GM19240 (cell line): ENCODE results near the gene TDRD9.

Experiments
- DNase-seq: peaks from one replicate; pipeline ENCODE4 v3.0.0; 2011; ENCODE audit warnings: low spot score; ENCODE audit not compliant: insufficient read length

The TDRD9 gene

DNA sequence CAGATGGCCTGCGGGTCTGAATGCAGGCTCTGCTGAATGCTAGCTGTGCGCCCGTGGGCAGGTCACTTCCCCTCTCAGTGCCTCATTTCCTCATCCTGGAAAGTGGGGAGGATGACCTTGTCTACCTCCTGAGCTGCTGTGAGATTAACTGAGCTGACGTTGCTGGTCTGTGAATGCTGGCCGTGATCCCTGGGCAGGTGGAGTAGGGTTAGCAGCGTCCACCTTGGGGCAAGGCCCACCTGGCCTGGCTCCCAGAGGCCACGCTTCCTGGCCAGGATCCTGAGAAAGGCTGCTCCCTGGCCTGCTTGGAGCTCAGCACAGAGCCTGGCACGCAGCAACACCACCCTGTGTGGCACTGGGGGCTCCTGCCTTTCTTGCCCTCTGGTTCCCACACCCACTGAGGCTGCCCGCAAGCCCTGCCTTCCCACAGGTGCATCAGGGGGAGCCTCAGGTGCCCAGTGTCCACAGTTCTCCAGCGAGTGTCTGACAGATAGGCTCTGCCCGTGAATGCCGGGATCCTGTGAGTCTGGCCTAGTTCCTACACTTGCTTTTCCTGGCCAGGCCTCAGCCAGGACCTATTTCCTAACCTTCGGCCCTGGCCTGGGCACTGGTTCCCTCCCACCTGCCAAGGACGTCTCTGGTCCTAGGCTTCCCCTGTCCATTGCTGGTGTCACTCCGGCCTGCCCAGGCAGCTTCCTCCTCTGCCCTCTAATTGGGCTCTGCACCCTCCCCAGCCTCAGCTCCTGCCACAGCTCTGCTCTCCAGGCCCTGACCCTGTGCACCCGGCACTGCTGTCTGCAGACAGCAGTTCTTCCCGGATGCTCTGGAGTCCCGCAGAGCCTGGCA lies 37.2 kb upstream of the TDRD9 start:
- no peak for DNase-seq

DNA sequence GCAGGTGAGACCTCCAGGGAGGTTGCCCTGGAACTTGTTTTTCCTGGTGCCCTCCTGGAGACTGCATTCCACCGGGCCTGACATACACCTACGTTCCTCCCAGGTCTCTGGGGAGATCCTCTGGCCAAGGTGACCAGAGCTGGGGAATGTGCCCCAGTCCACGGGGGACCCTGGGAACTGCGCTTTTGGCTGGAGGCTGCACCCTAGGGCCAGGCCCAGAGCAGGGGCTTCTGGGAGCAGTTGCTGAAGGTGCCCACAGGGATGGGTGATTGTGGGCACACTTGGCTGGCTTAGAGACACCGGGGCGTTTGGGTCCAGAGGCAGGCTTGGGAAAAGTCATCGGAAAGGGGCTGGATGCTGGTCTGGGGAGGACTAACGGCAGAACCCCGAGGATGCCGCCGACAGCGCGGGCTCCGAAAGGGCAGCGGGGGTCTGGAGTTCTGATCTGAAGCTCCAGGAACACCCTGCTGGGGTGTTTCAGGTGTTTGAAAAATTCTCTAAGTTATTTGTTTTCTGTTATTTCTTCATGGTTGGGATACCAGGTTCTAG lies 36.5 kb upstream of the TDRD9 start:
- DNase-seq, result no peak

DNA sequence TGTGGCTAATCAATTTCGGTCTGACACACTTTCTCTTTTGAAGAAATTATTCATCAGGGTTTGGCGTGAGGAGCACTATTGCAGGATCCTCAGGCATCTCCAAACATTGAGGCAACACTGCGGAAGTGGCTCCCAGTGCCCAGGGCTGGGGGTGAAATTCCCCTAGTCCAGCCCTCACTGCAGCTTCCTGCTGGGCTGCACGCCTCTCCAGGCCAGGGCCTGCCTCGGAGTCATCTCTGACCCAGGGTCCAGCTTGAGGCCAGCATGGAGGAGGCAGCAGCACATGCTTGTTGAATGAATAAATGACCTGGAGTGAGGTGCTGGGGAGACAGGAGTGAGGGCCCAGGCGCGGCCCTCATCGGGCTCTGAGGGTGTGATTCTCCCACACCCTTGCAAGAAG lies 36.0 kb upstream of the TDRD9 start:
- DNase-seq, result no peak

DNA sequence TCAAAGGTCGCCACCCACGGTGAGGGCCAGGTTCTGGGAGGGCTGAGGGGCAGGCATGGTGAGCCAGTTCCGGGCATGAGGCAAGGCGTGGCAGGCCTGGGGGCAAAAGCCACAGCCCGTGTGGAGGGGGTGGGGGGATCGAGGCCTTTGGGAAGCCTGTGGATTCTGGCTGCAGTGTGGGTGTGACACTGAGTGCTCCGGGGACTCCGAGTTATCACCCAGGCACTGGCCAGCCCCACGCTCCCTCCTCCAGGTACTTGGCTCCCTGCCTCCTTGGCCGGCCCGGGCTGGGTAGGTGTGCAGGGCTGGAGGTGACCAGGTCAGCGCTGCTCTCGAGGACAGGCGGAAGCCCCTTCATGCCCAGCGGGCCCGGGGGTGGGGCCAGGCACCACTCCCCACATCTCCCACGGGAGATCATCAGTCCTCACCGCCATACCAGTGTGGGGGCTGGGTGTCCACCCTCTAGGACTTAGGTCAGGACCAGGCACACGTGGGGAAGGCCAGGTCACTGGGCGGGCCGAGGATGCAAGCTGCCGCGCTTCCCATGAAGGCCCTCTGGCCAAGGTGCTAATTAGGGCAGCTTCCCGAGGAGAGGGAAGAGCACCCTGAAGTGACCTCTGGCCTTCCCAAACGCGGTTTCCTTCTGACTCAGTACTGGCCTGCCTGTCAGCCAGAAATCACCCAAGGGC lies 34.1 kb upstream of the TDRD9 start:
- DNase-seq, result no peak

DNA sequence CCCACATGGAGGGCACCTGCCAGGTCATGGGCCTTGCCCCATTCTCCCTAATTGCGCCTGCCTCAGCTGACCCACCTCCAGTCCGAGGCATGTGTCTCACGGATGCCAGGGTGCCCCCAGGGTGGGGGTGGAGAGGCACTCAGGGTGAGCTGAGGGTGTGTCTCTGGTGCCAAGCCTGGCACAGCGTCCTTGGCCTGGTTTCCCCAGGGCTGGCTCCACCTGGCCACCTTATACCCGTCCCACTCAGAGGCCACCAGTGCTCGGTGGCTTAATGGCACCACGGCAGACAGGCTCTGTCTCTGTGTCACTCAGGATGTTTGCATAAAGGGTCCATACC lies 33.6 kb upstream of the TDRD9 start:
- DNase-seq, result no peak

DNA sequence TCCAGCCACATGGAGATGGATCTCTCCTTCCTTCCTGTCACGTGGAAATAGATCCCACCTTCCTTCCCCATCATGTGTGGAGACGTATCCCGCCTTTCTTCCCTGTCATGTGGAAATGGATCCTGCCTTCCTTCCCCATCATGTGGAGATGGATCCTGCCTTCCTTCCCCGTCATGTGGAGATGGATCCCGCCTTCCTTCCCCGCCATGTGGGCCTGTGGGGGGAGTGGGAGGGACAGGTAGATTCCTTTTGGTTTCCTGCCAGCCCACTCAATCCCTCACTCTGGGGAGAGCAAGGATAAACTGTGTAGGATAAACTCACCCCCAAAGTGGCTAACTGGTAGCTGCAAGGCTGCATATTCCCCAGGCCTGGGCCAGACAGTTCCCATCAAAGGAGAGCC lies 31.7 kb upstream of the TDRD9 start:
- DNase-seq, result no peak

DNA sequence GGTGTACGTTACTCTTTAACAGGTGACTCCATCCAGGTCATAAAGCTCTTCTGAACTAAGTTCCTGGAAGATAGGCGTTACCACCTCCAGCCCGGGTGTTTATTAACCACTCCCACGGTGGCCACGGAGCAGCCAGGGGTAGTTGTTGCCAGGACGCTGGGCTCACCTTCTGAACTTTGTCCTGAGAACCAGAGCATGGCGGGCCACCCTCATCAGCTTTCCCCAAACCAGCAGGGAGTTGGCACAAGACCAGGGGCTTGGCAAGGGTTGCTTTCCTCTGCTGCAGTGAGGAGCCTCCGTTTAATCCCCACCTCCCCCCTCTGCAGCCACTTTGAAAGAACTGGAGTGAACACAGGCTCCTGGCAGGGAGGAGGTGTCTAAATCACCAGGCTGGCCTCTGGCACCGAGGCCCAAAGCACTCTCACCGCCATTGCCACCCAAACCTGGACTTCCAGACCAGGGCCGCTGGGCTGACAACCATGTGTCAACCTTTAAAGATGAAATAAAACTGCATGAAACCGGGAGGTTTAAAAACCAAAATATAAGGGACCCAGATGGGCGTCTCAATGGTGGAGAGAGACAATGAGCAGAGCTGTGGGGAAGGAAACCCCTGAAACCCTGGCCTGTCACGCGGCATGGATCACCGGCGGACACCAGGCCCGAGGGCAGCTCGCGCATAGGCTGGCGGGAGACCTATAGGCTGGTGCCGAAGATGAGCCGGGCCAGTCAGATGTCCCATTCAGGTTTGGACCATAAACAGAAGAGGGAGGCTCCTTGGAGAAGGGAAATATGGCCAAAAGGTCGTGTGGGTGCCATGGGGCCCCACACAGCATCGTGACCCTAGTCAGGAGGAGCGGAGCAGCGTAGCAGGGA lies 30.9 kb upstream of the TDRD9 start:
- DNase-seq, result no peak

DNA sequence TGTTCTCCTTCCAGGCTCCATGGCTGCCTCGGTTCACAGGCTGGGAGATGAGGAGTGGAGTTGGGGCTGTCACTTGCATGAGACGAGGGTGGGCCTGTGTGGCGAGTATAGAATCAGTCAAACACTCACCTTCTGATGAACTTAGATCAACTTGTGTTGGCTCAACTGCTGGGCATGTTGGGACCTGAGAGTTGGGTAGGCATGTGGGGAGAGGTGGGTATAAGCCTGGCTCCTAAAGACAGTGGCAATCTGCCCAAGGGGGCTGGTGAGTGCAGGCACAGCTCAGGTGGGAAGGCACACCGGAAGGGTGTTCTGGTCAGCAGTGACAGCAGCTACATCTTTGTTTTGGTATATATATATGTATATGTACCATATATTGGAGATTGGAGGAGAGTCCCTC lies 30.1 kb upstream of the TDRD9 start:
- no peak for DNase-seq

DNA sequence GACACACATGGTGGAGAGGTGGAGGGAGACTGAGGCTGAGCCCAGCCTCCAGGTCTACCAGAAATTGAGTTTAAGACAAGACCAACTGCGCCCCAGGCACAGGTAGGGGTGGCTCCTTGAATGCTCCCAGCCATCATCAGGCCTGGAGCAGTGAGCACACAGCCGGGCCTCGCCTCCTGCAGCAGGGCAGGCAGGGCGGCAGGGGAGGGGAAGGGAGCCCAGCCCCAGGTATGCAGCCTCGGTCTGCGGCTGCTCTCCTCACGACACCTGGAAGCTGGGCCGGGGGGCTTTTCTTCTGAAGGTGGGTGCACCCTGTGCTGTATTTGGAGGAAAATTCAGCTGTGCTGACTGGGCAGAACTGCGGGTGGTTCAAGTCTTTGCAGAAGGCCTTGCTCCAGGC lies 29.5 kb upstream of the TDRD9 start:
- no peak for DNase-seq

DNA sequence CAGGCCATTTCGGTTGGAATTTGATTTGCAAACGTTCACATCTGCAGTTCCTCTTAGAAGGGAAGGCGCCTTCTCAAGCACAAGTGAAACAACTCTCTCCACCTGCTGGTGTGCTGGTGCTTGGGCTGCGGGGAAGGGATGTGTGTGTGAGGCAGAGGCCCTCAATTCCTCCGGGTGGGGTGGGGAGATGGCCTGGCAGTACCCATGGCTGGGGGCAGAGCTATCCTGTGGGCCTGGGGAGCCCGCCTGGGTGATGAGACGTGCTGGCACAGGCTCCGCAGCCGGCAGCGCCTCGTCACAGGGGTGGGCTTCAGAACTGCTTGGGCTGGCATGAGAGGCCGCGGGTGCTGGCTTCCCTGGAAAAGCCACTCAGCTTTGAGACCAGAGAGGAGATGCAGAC lies 28.9 kb upstream of the TDRD9 start:
- DNase-seq, result no peak

DNA sequence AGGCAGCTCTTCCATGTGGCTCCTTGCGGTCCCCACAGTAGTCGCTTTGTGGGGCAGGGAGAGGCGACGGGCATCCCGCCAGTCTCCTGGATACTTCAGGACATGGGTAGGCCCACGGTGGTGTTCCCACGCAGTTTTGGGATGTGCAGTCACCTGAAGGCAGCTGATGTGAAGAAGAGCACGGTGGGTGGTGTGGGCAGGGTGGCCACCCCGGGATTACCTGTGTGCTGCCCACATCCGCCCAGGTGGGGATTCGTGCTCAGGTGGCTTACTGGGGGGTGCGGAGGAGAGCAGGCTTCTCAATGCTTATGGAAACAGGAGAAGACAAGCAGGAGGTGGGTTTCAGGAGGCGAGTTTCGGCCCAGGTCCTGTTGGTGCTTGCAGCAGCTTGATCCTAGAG lies 28.4 kb upstream of the TDRD9 start:
- DNase-seq, result no peak

DNA sequence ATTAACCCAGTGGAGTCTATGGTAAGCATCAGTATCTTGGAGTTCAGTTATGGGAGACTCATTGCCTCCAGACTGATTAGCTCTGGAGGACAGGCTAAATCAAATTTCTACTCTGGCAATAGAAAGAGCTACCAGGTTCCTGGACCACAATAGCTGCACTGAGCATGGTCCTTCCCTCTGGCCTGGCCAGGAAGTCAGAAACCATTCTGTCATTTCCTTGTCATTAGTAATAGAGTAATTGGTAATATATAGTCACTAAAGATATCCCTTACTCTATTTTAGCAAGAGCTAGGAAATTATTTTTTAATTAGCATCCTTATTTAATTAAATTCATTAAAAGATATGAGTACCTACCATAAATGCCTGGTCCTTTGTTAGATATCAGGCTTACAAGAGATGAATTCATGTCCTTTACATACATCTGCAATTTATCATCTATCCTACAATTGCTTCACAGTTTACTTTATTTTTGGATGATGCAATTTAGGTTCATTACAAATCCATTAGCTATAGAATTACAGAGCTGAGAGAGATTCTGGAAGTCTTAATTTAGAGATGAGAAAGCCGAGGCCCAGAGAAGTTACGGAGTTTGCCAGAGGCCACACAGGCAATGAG lies 23.7 kb upstream of the TDRD9 start:
- no peak for DNase-seq

DNA sequence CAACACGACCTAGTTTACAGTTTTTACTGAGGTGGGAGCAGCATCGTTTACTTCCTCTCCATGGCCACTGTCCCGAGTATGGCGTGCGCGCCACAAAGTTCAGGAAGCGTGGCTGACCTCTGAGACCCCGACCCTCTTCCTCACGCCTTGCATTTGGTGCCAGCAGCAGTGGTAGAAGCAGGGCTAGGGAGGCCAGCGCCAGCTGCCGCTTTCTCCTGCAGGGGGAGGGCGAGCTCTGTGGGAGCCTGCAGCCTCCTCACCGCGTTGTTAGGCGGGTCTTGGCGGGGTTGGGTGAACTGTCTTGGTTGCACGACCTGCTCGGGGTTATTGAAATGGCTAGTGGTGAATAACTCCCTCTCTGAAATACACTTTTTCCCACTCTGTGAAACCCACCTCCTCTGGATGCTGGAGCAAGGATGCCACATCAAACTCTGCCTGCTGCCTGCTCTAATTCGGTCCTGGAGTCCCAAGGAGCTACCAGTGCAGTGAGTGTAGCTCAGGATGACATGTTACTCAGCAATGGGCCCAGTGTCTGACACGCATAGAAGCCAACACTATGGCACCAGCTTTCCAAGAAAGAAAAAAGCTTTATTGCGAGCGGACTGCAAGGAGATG lies 22.3 kb upstream of the TDRD9 start:
- DNase-seq, result no peak

DNA sequence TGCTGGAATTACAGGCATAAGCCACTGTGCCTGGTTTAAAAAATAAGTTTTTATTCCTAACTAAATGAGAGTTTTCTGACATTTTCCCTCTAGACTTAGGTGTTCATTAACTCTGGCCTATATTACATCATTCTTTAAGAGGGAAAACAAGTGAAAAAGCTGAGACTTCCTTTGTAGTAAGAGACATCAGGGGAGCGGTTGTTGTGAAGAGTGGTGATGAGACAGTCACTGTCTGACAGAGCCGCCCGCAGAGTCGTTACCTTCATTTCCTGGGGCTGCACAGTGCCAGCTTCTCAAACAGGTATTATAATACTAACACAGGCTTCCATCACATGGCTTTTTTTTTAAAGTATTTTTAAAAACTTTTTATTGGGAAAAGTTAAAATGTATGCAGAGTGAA lies 19.7 kb upstream of the TDRD9 start:
- no peak for DNase-seq

DNA sequence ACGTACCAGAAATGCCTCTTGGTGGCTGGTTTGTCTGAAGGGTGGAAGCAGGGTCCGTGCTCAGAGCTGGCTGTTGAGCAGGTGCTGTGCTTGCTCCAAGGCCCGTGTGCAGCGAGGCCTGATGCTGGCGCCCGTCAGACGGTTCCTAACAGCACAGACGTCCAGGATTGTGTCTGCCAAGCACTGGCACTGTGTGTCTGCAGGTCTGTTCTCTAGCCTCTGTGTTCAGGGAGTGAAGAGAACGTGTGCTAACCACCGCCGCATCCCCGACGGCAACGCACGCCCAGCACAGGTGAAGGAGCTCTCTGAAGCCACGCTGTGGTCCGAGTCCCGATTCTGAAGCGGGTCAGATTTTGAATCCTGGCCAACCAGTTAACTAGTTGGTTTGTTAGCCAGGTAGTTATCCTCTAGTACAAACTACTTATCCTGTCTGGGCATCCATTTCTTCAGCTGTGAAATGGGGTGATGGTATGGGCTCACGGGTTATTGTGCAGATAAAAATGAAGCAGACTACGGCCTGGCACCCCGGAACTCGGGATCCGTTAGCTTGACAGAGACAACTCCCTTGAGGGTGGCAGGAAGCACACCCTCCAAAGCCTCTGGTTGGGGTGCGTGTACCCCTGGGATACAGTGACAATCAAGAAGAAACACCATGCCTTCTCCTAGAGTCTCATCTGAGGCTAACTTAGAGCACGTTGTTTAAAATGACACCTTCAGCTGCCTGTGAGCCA lies 18.6 kb upstream of the TDRD9 start:
- no peak for DNase-seq

DNA sequence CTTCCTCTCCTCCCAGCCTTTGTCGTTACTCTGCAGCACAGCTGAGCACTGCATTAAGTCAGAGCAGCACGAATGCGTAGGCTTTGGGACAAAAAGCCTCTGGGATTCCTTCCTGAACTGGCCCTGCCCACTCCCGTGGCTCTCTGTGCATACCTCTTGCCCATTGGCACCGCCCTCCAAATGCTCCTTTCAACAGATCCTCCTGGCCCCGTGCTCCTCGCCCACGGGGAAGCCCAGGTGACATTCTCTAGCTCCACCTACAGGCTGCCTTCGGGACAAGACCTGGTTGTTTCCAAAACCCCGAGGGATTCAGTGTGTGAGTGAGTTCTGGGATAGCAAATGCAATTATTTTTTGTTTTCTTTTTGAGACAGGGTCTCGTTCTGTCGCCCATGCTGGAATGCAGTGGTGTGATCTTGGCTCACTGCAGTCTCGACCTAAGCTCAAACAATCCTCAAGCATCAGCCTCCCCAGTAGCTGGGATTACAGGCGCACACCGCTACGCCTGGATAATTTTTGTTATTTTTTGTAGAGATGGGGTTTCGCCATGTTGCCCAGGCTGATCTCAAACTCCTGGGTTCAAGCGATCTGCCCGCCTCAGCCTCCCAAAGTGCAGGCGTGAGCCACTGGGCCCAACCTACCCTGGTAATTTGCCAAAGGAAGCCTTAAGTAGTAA lies 17.9 kb upstream of the TDRD9 start:
- peak; percentile 45 for DNase-seq

DNA sequence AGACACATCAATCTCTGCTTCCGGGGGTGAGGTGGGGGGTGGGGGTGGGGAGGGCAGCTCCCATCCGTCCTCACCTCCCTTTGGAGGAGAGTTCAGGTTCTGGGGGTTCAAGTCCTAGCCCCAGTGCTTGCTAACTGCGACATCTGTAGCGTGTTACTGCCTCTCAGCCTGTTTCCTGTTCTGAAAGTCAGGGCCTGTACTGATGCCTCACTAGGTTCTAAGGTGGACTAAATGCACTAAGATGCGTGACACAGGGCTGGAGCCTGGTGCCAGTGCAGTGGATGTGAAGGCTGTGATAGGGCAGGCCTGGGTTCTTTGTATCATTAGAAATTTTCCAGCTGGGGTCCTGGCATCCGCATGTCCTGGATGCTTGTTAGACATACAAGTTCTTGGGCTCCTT lies 17.3 kb upstream of the TDRD9 start:
- DNase-seq, result no peak

DNA sequence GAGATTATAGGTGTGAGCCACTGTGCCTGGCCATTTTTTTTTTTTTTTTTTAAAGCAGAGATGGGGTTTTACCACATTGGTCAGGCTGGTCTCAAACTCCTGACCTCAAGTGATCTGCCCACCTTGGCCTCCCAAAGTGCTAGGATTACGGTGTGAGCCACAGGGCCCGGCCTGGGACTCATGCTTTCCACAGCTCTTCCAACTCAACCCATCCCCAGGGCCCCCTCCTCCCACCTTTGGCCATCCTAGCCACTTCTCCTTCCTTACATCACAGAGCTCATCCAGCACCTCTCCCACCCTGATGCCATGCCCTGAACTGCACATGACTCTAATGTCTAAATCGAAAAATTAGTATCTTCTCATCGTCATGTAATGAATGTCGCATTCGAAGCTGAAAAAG lies 12.6 kb upstream of the TDRD9 start:
- no peak for DNase-seq

DNA sequence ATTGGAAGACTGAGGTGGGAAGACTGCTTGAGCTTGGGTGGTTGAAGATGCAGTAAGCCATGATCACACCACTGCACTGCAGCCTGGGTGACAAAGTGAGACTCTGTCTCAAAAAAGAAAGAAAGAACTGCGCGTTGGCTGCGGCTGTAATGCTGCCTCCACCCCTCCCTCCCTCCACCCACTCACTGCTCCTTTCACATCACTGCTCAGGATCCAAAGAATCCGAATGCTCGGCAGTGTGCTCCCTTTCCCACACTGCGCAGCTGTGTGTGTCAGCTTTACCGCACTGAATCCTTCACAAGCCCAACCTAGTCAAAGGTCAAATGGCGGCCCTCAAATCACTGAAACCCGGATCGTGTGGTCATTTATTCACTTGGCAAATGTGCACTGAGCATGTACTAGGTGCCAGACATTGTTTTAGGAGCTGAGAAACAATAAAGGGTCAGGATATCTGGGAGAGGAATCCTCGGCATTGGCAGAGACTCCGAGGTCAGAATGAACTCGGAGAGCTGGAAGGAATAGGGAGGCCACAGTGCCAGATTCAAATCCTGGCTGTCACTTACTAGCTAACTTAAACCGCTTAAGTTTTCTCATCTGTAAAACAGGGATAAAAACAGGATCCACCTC lies 11.5 kb upstream of the TDRD9 start:
- DNase-seq, result no peak
